ENCODE measurements around the gene LRRC1.

LRRC1 gene

DNA sequence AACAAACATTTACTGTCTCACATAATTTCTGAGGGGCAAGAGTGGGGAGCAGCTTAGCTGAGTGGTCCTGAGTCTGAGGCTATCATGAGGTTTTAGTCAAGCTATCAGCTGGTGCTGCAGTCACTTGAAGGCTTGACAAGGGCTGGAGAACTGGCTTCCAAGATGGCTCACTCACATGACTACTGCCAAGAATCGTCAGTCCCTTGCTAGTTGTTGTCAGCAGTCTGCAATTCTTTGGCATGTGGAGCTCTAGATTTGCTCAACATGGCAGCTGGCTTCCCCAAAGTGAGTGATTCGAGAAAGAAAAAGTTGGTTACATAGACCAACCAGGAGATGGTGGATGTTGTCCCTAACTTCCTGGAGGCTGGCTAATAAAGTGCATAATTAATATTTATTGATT, 2.8 kb upstream of the LRRC1 start:
- DNase-seq (ENCODE audit: low spot score): no peak
- TF ChIP-seq, protein P1, sequence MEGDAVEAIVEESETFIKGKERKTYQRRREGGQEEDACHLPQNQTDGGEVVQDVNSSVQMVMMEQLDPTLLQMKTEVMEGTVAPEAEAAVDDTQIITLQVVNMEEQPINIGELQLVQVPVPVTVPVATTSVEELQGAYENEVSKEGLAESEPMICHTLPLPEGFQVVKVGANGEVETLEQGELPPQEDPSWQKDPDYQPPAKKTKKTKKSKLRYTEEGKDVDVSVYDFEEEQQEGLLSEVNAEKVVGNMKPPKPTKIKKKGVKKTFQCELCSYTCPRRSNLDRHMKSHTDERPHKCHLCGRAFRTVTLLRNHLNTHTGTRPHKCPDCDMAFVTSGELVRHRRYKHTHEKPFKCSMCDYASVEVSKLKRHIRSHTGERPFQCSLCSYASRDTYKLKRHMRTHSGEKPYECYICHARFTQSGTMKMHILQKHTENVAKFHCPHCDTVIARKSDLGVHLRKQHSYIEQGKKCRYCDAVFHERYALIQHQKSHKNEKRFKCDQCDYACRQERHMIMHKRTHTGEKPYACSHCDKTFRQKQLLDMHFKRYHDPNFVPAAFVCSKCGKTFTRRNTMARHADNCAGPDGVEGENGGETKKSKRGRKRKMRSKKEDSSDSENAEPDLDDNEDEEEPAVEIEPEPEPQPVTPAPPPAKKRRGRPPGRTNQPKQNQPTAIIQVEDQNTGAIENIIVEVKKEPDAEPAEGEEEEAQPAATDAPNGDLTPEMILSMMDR (IDR thresholded peaks at IDR 0.05; ENCODE audit: extremely low read depth, missing control alignments): no peak

DNA sequence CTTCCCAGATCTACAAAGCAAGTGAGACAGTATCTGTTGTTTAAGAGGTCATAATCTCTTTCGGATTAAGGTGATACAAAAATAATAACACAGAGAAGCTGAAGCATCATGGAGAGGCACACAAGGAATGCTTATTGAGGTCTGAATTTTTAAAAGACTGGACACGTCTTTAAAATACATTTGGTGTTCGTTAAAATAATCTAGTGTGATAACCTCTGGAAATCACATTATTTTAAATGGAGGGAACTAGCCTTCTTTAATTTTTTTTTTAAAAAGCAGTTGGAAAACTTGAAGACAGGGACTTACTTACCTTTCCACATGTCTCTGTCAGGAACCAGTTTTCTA, 1.9 kb upstream of the LRRC1 start:
- no peak for DNase-seq (ENCODE audit: low spot score)
- TF ChIP-seq, protein P1 (IDR thresholded peaks at IDR 0.05; ENCODE audit: extremely low read depth, missing control alignments): no peak

DNA sequence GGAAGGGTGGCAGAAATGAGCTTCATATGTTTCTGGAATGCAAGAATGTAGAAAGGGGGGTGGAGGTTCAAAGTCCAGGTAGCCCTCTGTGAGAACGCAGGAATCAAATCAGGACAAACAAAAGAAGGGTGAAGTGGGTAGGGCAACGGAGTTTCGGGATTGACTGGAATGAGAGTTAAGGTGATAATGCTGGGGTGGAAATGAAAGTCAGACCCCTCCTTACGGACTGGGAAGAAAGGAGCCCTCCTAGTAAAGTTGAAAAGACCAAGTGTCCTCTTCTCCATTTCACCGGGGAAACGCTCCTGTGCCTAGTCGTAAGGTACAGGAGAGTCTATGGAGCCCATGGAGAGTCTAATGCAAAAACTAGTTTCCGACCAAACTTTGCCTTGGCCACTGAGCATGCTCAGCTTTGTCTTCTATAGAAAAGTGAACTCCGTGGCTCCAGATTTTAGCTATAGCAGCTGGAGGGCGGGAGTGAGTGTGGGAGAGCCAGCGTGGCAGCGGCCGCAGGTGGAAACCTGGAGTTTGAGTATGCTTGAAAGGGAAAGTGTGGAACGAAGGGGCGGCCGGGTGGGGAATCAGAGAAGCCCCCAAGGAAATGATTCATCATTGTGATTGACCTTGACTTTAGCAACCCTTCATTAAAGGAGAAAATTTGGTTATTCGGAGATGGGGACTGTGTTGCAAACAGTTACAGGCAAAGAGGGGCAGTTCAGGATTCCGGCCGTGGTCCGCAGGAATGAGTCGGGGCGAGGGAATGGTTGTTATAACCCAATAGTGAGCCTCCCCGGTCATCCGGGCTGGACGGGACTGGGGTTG, 1.3 kb upstream of the LRRC1 start:
- peak; percentile 57 for DNase-seq (ENCODE audit: low spot score)
- TF ChIP-seq, protein P1 (IDR thresholded peaks at IDR 0.05; ENCODE audit: extremely low read depth, missing control alignments): no peak

DNA sequence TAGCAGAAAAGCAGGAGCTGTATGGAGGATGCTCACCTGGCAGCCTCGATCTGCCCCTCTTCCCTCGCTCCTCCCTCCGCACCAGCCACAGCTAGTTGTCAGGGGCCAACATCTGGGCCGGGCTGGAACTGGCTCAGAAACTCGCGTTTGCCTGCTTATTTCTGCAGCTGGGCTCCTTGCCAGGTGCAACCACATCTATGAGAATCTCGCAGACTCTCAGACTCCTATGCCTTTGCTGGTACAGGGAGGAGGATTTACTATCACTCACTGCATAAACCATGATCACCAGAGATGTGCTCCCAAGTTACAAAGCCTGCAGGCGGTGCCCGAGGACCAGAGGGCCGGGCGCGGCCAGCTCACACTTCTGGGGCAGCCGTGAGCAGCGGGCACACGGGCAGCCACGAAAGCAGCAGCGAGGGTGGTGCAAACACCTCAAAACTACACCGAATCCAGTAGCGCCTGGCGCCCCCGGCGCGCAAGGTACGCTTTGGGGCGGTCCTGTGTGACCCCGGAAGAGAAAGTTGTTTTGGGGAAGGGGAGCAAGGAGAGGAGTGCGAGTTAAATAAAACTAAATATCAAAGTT, 577 bp upstream of the LRRC1 start:
- TF ChIP-seq, protein P1 (IDR thresholded peaks at IDR 0.05; ENCODE audit: extremely low read depth, missing control alignments): peak; percentile 11
- DNase-seq (ENCODE audit: low spot score): peak; percentile 66

DNA sequence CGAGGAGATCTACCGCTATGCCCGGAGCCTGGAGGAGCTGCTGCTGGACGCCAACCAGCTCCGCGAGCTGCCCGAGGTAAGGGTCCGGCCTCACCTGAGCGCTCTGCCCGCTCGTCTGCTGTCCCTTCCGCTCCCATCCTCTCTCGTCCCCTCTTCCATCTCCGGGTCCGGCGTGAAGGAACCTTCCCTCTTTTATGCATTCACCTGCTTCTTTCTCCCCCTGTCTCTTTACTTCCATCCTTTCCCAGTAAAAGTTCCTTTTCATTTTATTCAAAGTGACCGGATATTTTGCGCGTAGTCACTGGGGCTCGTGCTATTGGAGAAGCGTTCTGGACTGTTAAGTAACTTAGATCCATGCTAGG, 516 bp downstream of the LRRC1 start:
- DNase-seq (ENCODE audit: low spot score): no peak
- TF ChIP-seq, protein P1 (IDR thresholded peaks at IDR 0.05; ENCODE audit: extremely low read depth, missing control alignments): no peak

DNA sequence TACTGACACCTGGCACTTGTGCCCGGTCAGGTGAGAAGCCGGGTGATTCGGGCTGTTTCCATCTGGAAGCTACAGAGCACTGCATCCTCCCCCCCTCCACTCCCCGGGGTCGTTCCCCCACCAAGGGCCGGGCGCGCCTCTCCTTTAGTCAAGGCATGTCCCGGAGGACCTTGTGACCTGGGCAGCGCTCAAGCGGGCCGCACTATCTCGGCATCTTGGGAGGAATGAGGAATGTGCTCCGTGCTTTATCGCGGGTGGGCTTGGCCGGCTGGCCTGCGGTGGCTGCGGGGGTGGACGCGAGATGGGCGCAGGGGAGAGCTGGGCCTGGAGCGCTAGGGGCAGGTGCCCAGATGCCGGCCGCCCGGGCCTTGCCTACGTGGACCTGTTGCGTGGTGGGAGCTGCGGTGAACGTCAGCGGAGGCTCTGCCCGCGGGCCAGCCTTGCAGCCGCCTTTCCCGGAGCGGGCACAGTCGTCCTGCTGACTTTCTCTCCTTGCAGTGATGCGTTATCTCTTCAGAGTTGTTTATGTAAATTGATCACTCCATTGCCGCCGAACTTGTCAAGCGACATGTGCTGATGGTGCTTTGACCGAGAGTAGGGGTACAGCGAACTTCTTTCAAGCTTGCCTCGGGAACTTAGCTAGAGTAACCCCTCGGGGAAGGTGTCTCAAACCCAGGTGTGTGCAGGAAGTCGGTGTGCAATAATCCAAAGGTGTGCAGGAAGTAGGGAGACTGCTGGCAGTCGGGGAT, 1.1 kb downstream of the LRRC1 start:
- TF ChIP-seq, protein P1 (IDR thresholded peaks at IDR 0.05; ENCODE audit: extremely low read depth, missing control alignments): no peak
- peak; percentile 20 for DNase-seq (ENCODE audit: low spot score)

DNA sequence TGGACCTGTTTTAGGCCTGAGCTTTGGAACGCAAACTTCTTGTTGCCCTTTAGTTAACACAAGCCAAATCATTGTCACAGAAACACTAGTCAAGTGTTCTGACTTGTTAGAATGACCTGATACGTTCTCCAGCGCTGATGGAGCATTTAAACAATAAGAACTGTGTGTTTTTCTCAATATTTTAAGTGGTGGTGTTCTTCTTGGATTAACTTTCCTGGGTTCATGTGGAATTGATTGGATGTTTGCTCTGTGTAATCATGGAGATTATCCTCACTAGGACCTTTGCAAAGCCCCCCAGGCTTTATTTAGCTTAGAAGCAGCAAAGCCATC, 1.6 kb downstream of the LRRC1 start:
- TF ChIP-seq, protein P1 (IDR thresholded peaks at IDR 0.05; ENCODE audit: extremely low read depth, missing control alignments): no peak
- DNase-seq (ENCODE audit: low spot score): no peak

All from GM20000 (cell line).